Stimulated activated CD8-positive, alpha-beta memory T cell treated with anti-CD3 and anti-CD28 coated beads, Interleukin-7, amount 100 ng/mL, for 48 hours (primary cell): Measurements from ENCODE around the gene DCK.
A peak's percentile ranks its signal among the peaks of the same experiment; 100 is the strongest.
"Not testable (repeated sequence)": the region's sequence is repeated elsewhere in the genome, so short reads cannot be mapped to it uniquely, and the experiment has no call there.

Experiments used
- DNase-seq, 2 donors: peaks; one replicate each; pipeline ENCODE4 v3.0.0-alpha.2; 2020; ENCODE audit warnings: low read depth in 1 of 2; ENCODE audit errors: extremely low read depth in 1 of 2

Gene DCK

DNA sequence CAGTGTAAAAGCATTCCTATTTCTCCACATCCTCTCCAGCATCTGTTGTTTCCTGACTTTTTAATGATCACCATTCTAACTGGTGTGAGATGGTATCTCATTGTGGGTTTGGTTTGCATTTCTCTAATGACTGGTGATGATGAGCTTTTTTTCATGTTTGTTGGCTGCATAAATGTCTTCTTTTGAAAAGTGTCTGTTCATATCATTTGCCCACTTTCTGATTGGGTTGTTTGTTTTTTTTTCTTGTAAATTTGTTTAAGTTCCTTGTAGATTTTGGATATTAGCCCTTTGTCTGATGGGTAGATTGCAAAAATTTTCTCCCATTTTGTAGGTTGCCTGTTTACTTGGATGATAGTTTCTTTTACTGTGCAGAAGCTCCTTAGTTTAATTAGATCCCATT is 6.2 kb downstream of the DCK start:
- not testable (repeated sequence) for DNase-seq

DNA sequence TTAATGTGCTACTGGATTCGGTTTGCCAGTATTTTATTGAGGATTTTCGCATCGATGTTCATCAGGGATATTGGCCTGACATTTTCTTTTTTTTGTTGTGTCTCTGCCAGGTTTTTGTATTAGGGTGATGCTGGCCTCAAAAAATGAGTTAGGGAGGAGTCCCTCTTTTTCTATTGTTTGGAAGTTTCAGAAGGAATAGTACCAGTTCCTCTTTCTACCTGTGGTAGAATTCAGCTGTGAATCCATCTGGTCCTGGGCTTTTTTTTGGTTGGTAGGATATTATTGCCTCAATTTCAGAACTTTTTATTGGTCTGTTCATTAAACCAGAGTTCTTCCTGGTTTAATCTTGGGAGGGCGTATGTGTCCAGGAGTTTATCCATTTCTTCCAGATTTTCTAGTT is 7.9 kb downstream of the DCK start:
- not testable (repeated sequence) for DNase-seq

DNA sequence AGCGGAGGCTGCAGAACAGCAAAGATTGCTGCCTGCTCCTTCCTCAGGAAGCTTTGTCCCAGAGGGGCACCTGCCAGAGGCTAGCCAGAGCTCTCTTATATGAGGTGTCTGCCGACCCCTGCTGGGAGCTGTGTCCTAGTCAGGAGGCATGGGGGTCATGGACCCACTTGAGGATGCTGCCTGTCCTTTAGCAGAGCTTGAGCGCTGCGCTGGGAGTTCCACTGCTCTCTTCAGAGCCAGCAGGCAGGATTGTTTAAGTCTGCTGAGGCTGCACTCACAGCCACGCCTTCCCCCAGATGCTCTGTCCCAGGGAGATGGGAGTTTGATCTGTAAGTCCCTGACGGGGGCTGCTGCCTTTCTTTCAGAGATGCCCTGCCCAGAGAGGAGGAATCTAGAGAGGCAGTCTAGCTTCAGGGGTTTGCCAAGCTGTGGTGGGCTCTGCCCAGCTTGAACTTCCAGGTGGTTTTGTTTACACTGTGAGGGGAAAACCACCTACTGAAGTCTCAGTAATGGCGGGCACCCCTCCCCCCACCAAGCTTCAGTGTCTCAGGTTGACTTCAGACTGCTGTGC is 10.9 kb downstream of the DCK start:
- DNase-seq: peak in 1 of 2 donors; percentile 39

DNA sequence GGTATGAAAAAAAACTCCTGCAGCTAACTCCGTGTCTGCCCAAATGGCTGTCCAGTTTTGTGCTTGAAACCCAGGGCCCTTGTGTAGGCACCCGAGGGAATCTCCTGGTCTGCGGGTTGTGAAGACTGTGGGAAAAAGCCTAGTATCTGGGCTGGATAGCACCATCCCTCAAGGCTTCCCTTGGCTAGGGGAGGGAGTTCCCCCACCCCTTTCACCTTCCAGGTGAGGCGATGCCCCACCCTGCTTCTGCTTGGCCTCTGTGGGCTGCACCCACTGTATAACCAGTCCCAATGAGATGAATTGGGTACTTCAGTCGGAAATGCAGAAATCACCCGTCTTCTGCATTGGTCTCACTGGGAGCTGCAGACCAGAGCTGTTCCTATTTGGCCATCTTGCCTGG is 11.6 kb downstream of the DCK start:
- DNase-seq: not testable (repeated sequence)

DNA sequence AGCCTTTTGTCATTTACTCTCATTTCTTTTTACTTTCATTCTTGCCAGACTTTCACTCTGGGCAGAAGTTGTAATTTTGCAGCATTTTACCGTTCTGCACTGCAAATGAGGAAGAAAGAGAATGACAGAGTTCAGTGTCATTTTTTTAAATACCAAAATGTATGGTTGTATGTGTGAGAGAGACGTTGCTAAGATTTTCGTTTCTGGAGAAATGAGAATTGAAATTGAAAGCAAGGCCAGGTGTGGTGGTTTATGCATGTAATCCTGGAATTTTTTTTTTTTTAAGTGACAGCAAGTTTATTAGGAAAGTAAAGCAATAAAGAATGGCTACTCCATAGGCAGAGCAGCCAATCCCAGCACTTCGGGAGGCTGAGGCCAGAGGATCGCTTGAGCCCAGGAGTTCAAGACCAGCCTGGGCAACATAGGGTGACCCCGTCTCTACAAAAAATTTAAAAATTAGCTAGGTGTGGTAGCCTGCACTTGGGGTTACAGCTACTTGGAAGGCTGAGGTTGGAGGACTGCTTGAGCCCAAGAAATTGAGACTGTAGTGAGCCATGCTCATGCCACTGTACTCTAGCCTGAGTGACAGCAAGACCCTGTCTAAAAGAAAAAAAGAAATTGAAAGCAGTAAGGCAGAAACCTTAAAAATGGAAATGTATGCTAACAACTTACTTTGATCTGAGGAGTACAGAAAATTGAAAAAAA is 12.9 kb downstream of the DCK start:
- DNase-seq: no peak

DNA sequence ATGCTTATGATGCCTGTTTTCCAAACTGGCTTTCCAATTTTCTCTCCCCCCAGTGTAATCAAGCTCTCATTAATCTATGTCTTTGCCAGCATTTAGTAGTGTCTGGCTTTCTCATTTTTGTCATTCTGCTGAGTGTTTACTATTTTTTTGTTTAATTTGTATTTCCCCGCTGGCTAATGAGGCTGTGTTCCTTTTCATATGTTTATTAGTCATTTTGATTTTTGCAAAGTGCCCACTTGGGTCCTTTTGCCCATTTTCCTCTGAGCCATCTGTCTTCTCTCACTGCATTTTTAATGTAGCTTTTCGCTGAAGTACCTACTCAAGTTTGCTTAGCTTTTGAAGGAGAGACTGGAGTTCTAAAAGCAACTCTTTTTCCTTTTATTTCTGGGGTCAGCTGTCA is 14.7 kb downstream of the DCK start:
- DNase-seq: no peak

DNA sequence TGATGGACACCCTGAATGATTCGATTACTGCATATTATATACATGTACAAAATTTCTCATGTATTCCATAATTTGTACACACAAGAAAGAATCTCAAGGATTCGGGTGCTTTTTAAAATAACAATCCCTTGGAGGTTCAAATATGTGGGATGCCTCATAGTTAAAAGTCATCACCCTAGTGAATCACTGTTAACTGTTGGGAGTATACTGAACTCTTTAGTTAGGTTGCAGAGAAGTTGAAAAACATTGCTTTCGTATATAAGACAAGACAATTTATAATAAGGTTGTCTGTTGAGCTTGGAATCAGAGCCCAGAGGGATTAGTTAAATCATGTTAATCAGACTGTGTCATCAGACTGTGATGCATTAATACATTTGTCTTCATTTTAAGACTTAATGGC is 15.6 kb downstream of the DCK start:
- DNase-seq: no peak

DNA sequence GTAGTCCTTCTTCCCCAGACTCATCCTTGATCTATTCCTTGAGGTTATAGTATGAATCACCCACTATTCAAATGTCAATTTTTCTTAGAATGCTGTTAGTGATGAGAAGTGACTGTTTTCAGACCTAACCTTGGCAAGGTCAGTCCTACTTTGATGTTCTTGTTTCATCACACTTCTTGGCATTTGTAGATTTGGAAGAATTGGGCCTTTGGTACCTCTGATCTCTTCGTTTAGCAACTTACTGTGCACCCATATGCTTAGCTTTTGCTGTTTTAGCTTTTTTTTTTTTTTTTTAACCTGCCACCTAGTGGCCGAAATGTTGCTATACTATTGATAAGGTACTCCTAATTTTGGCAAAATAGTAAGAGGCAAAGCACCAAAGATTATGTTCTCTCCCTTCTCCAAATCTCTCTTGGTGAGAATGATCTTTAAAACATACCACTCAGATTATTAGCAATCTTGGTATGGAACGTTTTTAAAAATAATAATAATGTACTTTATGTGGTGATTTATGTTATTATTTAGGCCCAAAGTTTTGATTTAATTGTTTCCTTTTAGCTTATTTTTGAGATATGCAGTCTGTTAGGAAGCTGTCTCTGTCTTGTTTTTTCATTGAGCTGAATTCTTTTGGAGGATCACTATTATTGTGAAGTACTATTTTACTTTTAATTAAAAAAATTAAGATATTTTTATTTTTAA is 16.6 kb downstream of the DCK start:
- DNase-seq: no peak

DNA sequence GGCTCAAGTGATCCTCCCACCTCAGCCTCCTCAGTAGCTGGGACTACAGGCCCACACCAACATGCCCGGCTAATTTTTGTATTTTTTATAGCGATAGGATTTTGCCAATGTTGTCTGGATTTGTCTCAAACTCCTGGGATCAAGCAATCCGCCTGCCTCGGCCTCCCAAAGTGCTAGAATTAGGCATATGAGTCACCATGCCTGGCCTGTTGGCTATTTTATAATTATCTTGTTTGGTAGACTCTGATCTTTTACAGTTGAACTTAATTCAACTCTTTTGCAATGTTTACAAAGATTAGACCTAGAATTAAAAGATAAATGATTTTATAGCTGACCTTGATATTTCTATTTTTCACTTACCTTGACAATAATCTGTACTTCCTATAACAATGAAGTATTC is 18.0 kb downstream of the DCK start:
- no peak for DNase-seq

DNA sequence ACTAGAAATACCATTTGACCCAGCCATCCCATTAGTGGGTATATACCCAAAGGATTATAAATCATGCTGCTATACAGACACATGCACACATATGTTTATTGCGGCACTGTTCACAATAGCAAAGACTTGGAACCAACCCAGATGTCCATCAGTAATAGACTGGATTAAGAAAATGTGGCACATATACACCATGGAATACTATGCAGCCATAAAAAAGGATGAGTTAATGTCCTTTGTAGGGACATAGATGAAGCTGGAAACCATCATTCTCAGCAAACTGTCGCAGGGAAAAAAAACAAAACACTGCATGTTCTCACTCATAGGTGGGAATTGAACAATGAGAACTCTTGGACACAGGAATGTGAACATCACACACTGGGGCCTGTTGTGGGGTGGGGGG is 23.9 kb downstream of the DCK start:
- DNase-seq: not testable (repeated sequence)

DNA sequence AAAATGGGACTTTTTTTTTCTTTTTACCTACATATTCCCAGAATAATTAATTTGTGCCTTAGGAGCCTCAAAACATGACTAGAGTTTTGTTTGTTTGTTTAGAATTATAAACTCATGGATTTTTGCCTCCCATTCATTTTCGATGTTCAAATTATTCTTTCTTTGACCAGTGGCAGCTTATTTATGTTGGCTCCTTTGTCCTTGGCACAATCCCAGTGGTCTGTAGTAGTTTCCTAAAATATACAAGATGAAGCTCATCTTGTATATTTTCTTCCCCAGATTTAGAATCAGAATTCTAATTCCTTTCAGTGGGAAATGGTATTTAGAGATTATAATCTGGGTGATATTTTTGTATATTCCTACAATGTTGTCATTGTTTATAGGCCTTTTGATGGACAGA is 27.2 kb downstream of the DCK start:
- DNase-seq: no peak

DNA sequence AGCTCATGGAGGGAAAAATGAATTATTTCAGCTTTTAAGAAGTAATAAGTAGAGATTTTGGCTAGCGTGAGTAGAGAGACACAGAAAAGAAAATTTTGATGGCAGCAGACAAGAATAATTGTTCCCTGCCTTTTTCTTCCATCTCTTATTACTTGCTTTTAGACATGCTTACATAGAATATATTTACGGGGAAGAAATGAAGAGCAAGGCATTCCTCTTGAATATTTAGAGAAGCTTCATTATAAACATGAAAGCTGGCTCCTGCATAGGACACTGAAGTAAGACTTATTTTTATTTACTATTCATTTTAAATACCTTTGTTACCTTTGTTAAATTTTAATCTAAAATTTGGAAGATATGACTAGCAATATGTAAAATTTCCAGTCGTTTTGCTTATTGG is 32.2 kb downstream of the DCK start:
- DNase-seq: no peak

DNA sequence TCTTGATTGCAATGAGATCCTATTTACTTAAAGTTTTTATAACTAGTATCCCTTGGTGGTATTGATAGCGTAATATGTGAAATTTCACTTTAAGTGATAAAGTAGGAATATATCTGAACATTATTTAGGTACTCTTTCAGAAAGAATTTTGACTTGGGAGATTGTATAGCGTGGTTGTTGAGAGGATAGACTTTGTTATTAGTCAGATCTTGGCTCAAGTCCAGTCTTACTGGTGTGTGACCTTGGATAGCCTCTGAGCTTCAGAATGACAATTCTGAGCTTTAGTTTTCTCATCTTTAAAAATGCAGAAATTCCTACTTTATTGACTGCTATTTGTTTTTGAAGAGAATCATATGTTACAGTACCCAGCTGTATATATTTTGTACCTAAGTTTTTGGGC is 32.6 kb downstream of the DCK start:
- no peak for DNase-seq

DNA sequence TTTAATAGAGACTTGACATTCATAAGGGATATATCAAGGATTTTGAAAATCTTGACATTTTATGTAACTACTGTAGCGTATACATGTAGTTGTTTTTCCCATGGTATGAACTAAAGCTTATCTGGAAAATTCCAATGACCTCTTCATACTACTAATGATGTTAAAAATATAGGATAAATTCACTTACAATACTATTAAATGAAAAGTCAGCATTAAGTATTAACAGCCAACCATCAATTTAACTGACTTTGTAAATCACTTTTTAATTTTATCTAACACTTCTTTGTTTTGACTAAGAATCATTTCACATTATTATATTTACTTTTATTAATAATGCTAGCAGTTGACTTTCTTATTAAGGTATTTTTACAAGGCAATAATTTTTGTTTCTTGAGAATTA is 34.2 kb downstream of the DCK start:
- no peak for DNase-seq

DNA sequence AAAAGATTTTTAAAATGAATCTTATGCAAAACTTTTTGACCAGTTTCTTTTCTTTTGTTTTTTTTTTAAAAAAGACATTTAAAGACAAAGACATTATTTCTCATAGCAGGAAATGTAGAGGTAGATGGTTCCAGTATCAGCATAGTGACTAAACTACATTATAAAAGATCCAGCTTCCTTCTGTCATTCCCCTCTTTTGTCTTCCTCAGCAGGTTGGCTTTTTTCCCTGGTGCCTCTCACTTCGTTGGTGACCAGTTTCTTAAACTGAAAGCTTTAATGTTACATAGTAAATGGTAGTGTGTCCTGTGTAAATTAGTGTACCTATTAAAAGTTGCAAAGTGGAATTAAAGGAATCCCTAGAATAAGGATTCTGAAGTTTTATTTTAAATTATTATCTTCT is 36.1 kb downstream of the DCK start:
- DNase-seq: no peak

DNA sequence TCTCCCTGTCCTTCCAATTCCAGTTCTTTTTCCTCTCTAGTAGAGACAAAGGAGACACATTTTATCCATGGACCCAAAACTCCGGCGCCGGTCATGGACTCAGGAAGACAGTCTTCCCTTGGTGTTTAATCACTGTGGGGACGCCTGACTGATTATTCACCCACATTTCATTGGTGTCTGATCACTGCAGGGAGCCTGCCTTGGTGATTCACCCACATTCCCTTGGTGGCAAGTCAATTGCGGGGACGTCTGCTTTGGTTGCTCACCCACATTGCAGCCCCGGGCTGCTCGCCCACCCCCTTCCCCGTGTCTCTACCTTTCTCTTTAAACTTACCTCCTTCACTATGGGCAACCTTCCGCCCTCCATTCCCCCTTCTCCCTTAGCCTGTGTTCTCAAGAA is 38.7 kb downstream of the DCK start:
- not testable (repeated sequence) for DNase-seq

DNA sequence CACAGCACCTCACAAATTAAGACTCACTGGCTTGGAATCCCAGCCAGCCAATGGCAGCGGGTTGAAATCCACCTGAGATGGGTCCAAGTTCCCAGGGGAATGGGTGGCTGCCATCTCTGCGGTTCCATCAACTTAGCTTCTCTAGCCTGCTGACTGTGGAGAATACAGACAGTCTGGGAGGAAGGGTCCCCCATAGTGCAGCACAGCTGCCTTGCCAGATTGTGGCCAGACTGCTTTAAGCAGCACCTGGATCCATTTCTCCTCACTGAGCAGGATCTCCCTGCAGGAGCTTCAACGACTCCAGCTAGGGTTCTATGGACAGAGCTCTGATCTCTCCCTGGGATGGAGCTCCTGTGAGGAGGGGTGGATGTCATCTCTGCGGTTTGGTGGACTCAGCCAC is 51.8 kb downstream of the DCK start:
- no peak for DNase-seq

DNA sequence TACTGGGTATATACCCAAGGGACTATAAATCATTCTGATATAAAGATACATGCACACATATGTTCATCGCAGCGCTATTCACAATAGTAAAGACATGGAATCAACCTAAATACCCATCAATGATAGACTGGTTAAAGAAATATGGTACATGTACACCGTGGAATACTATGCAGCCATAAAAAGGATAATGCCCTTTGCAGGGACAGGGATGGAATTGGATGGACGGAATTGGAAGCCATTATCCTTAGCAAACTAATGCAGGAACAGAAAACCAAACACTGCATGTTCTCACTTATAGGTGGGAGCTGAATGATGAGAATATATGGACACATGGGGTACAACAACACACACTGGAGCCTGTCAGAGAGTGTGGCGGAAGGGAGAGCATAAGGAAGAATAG is 55.9 kb downstream of the DCK start:
- no peak for DNase-seq

DNA sequence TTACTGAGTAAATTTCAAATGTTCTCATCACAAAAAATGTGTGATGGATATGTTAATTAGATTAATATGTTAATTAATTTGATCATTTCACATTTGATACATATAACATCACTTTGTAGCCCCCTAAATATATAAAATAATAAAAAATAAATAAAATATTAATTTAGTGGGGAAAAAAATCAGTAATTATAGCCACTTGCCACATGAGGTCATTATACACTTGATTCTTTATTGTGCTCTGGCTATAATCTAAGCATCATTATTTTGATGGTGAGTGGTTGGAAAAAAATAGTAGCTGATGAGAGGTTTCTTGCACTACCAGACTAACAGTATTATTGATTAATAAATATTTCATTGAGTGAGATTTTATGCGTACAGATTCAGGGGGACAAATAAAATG is 57.4 kb downstream of the DCK start:
- DNase-seq: no peak

DNA sequence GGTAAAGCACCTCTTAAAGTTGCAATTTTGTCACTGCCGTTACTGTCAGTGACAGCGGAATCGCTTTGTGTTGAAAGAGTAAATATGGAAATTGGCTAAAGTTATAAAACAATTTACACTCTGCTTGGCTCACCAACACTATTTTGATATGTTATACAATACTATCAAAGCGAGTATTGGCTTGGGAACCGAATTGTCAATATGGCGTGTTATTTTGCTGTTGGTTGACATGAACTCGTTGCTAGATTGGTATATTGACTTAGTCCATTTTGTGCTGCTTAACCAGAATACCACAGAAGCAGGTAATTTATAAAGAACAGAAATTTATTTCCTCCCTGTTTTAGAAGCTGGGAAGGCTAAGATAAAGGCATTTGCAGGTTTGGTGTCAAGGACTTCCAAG is 58.6 kb downstream of the DCK start:
- no peak for DNase-seq

DNA sequence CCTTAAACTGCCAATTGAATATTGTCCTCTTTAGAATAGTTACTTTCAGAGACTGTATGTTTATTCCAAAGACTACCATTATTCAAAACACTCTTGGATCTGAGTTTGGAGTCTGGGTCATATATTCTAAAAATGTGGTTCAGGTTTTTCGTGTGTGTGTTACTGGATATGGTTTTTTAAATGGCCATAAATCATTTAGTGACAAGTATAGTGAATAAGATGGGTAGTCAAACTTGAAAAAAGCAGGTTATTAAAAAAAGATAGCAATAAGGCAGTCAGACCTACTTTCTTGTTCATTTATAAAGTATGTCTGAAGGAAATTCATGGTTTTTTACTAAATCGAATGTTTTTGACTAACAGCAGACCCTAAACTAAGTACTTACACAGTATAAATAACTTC is 59.3 kb downstream of the DCK start:
- no peak for DNase-seq

DNA sequence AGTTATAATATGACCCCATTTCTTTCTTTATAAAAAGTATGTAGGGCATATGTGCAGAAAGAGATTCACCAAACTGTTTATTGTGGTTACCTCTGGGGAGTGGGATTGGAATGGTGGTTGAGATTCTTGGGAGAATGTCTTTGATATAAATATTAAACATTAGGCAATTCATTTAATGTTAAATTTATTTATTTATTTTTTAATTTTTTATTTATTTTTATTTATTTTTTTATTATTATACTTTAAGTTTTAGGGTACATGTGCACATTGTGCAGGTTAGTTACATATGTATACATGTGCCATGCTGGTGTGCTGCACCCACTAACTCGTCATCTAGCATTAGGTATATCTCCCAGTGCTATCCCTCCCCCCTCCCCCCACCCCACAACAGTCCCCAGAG is 60.2 kb downstream of the DCK start:
- DNase-seq: not testable (repeated sequence)
